HG02623 (cell line): ENCODE data around the gene FUBP3.
A peak's percentile ranks its signal among the peaks of the same experiment; 100 is the strongest.

Source experiments
- ATAC-seq: cut with Tn5 transposase; IDR thresholded peaks from one replicate; pipeline ENCODE4 v1.9.1; 2021; ENCODE audit warnings: moderate library complexity; ENCODE audit not compliant: unreplicated experiment

FUBP3 gene, protein sequence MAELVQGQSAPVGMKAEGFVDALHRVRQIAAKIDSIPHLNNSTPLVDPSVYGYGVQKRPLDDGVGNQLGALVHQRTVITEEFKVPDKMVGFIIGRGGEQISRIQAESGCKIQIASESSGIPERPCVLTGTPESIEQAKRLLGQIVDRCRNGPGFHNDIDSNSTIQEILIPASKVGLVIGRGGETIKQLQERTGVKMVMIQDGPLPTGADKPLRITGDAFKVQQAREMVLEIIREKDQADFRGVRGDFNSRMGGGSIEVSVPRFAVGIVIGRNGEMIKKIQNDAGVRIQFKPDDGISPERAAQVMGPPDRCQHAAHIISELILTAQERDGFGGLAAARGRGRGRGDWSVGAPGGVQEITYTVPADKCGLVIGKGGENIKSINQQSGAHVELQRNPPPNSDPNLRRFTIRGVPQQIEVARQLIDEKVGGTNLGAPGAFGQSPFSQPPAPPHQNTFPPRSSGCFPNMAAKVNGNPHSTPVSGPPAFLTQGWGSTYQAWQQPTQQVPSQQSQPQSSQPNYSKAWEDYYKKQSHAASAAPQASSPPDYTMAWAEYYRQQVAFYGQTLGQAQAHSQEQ

GRCh38 chr9:130578865-130579737 is at the start of gene FUBP3:
Gene FUBP3 (plus strand): TSS chr9:130579577. CDS start chr9:130579681, 104 bp downstream.
- peak; percentile 88 for ATAC-seq

DNA sequence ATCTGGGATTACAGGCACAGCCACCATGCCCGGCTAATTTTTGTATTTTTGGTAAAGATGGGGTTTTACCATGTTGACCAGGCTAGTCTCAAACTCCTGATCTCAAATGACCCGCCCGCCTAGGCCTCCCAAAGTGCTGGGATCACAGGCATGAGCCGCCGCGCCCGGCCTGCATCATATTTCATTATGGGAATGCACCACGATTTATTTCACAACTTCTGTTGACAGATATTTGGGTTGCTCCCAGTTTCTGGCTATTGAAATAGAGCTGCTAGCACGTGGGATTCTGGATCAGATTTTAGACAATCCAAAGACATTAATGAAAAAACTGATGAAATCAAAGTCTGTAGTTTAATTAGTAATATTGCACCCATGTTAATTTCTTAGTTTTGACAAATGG is 48.4 kb upstream of the FUBP3 start:
- no peak for ATAC-seq

- ATAC-seq, result no peak
Observed at GRCh38 chr9:130531670-130532069, 47.7 kb upstream of the FUBP3 start.

GRCh38 chr9:130532426-130533080 is 46.8 kb upstream of the FUBP3 start:
- no peak for ATAC-seq

DNA sequence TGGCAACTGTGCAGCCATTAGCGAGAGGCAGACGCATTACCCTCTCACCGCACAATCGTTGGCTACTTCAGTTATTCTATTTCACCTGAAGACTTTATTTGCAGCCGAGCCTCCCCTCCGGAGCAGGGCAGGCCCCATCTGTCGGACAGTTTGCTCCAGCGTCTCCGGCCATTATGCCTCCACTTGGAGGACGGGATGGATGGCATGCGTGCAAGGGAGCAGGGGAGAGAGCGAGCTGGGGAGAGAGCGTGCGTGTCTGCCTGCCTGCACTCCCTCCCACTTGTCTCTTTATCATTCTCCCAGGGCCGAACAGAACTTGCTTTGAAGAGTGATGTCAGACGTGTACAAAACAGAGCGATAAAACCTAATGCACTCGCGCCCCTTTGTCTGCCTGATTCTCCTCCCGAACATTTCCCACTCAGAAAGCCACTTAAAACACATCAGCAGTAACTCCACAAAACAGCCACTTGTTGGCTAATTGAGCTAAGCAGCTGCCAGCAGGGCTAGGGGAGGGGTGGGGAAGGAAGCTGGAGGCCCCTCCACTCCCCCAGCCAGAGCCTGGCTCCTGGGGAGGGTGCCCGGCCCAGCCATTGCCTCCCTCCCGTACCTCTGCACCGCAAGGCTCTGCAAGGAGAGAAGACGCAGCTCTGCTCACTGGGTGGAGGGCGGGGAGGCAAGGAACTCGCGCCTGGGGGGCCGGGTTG is 43.4 kb upstream of the FUBP3 start:
- no peak for ATAC-seq

DNA sequence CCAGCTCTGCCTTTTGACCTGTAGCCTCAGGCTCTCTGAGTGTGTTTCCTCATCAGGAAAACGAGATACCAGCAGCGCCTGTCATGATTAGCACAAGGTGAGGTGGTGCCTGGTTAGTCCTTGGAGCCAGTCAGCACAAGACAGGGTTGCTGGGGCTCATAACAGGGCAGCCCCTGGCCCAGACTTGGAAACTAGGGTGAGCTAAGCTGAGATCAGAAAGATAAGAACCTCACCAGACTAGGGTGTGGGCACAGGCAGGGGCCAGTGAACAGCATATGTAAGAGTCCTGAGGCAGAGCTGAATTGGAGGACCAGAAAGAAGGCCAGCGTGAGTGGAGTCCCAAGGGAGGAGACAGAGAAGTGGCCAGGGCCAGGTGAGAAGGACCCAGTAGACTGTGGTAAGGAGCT is 42.7 kb upstream of the FUBP3 start:
- ATAC-seq, result no peak

DNA sequence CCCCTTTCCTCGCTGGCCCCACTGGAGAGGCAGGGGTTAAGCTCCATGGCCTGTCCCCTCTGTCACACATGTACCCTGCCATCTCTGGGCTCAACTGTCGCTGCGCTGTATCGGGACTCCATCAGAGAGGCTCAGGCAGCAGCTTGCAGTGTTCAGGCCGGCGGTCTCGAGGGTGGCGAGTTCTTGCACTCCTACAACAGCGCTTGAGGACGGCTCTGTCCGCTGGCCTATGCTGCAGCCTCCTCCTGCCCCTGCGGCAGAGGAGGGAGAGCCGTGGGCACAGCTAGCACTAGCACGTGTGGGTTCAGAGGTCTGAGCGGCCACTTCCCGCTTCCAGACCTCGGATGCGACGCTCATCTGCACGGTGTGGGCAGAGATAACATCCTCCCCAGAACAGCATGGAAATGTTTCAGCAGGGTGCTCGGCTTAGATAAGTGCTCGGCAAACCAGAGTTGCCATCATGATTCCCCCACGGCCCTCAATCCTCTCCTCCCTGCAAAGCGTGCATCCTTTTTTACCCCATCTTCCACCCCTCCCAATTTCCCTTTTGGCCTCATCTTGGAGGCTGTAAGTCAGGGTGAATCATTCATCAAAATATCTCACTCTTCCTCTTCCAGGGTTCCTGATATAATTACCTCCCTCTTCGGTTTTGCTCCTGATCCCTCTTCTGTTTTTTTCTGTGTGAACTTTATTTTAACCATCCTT is 41.9 kb upstream of the FUBP3 start:
- no peak for ATAC-seq

GRCh38 chr9:130539420-130540223 is 39.8 kb upstream of the FUBP3 start:
- no peak for ATAC-seq

- ATAC-seq, result no peak
Observed at GRCh38 chr9:130541533-130541932, 37.8 kb upstream of the FUBP3 start.

GRCh38 chr9:130542038-130542437 is 37.3 kb upstream of the FUBP3 start:
- ATAC-seq, result no peak

GRCh38 chr9:130542457-130543228 is 36.7 kb upstream of the FUBP3 start:
- ATAC-seq, result no peak

- no peak for ATAC-seq
Observed at GRCh38 chr9:130543368-130543767, 36.0 kb upstream of the FUBP3 start.

DNA sequence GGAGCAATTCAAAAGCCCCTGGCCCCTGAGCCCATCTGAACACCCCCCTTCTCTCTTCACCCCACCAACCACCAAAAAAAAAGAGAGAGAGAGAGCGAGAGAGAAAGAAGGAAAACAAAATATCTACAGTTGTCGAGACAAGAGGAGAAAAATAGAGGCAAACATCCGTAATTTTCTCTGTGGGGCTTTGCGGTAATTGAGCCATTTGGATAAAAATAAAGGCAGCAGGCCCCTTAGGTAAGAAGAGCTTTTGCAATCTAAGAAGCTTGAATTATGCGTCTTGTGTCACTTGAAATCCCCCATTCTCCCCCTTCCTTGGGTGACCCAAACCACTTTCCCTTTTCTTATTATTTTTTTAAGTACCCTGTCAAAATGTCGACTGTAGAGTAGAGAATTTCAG is 35.5 kb upstream of the FUBP3 start:
- no peak for ATAC-seq

DNA sequence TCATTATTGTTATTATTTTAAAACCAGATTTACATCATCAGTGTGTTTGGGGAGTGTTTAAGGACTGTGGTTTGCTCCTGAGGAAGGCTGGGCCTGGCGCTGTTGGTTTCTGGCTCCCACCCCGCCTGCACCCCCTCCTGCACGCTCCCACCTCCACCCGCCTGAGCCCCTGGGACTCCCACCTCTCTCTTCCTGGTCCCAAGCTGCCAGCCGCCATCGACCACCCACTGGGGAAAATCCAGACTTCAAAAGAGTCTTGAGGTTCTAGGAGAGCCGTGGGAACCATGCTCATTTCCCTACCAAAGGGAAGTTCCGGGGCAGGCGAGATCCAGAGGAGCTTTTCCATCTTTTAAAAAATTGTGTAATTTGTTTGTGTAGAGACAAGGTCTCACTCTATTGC is 35.0 kb upstream of the FUBP3 start:
- no peak for ATAC-seq

DNA sequence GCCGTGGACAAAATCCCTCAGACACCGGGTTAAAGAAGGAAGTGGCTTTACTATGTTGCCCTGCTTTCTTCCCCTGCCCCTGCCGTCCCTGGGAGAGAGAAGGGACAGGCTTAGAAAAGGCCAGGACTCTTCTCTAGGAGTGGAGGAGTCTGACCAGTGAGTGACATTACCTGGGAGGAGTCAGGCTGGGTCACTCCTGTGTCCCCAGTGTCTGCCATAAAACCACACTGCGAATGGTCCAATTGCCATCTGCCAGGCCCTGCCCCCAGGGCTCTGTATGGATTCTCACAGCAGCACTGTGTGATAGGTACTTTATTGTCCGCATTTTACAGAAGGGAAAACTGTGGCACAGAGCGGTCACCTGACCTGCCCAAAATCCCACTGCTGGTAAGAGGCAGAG is 31.3 kb upstream of the FUBP3 start:
- no peak for ATAC-seq

GRCh38 chr9:130549093-130549735 is 30.2 kb upstream of the FUBP3 start:
- no peak for ATAC-seq

DNA sequence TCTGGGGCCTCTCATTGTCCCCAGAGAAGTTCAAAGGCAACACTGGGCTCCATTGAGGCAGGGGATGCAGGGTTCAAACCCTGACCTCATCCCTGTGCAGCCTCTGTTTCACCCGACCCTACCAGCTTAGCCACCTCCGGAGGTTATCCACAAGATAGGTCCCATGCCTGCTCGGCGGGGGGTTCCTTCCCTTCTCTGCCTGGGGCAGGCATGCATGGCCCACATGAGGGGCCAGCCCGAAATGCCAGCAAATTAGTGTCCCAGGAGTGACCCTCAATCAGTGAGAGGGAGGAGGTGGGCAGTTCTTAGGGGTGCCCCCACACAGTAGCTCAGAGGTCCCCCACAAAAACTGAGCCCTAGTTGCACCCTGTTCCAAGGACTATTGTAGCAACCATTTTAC is 24.8 kb upstream of the FUBP3 start:
- no peak for ATAC-seq

DNA sequence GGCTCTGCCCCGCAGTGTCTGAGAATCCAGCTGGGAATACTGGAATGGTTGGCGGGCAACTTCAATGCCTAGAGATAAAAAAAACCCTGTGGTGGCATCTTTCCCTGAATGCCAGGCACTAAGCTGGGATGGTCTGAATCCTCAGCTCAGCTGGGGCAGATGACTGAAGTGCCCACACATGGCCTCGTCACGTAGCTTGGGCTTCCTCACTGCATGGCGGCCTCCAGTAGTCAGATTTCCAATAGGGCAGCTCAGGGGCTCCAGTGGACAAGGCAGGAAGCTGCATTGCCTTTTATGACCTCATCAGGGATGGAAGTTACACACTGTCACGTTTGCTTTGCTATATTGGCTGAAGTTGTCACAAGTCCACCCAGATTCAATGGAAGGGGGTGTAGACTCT is 24.3 kb upstream of the FUBP3 start:
- ATAC-seq, result no peak
